Measurements from ENCODE around the gene MRPS16. TPM values are rescaled to one million over a fixed set of nuclear protein-coding genes. Genes with fewer than 3 reads are reported as not detected.

MRPS16 gene
- total and polyA plus RNA-seq, 2 of the 13 experiments (the other 11 are each of a cell fraction or from before 2014, with no cell fraction given): 70.1 to 135 TPM

- TF ChIP-seq ARNT2 (CRISPR knock-in tag; IDR thresholded peaks at IDR 0.05; ENCODE audit: low read depth) (peak; percentile 82), ZFP82 (CRISPR knock-in tag; IDR thresholded peaks at IDR 0.05; ENCODE audit: borderline replicate concordance) (peak; percentile 47; the same call in 1 of the 2 replicates), RFXANK (CRISPR knock-in tag; IDR thresholded peaks at IDR 0.05) (peak; percentile 29; the same call in 1 of the 2 replicates), HMG20A (CRISPR knock-in tag; IDR thresholded peaks at IDR 0.05; ENCODE audit: borderline replicate concordance) (peak; percentile 20; the same call in 1 of the 2 replicates), SATB2 (CRISPR knock-in tag; IDR thresholded peaks at IDR 0.05) (no peak), MIER2 (CRISPR knock-in tag; IDR thresholded peaks at IDR 0.05) (no peak), IRX3 (CRISPR knock-in tag; IDR thresholded peaks at IDR 0.05; ENCODE audit: borderline replicate concordance, low read depth) (peak; percentile 66; the same call in 1 of the 2 replicates), ZNF646 (CRISPR knock-in tag; IDR thresholded peaks at IDR 0.05) (peak; percentile 50; the same call in 1 of the 2 replicates), PHF20 (CRISPR knock-in tag; IDR thresholded peaks at IDR 0.05) (peak; percentile 98), MTF2 (CRISPR knock-in tag; IDR thresholded peaks at IDR 0.05; ENCODE audit: borderline replicate concordance) (peak; percentile 2; the same call in 1 of the 2 replicates), RNF219 (CRISPR knock-in tag; IDR thresholded peaks at IDR 0.05) (peak; percentile 84; the same call in 1 of the 2 replicates), TAF15 (IDR thresholded peaks at IDR 0.05; ENCODE audit: low read depth, low read length, poor library complexity, severe bottlenecking) (no peak), GATAD1 (CRISPR knock-in tag; IDR thresholded peaks at IDR 0.05) (peak; percentile 99), MED1 (CRISPR knock-in tag; IDR thresholded peaks at IDR 0.05) (peak; percentile 72), SPEN (CRISPR knock-in tag; IDR thresholded peaks at IDR 0.05; ENCODE audit: low read depth) (peak; percentile 97), ZNF431 (CRISPR knock-in tag; IDR thresholded peaks at IDR 0.05; ENCODE audit: borderline replicate concordance, low read depth) (peak; percentile 80), JUN (CRISPR knock-in tag; IDR thresholded peaks at IDR 0.05) (peak; percentile 77; the same call in 1 of the 2 replicates), ZNF383 (CRISPR knock-in tag; IDR thresholded peaks at IDR 0.05; ENCODE audit: borderline replicate concordance) (no peak), FUBP1 (CRISPR knock-in tag; IDR thresholded peaks at IDR 0.05; ENCODE audit: borderline replicate concordance) (0 out of 2 replicates have a peak, but pooled peaks have one; percentile 25)
Observed at GRCh38 chr10:73252445-73253224, at the start of gene MRPS16 (continued).
